Smooth muscle cell of the coronary artery (primary cell): ENCODE results near the gene NIBAN1. TPM values are rescaled to one million over a fixed set of nuclear protein-coding genes. Genes with fewer than 3 reads are reported as not detected.

Experiments
- total RNA-seq: library from RNA; depleted of rRNA; stranded (reverse); fragments of >200 nt; gene quantifications from 2 replicates; pipeline ENCODE4 v1.2.3, GENCODE V29; 2014; ENCODE audit warnings: low replicate concordance

NIBAN1 gene, protein sequence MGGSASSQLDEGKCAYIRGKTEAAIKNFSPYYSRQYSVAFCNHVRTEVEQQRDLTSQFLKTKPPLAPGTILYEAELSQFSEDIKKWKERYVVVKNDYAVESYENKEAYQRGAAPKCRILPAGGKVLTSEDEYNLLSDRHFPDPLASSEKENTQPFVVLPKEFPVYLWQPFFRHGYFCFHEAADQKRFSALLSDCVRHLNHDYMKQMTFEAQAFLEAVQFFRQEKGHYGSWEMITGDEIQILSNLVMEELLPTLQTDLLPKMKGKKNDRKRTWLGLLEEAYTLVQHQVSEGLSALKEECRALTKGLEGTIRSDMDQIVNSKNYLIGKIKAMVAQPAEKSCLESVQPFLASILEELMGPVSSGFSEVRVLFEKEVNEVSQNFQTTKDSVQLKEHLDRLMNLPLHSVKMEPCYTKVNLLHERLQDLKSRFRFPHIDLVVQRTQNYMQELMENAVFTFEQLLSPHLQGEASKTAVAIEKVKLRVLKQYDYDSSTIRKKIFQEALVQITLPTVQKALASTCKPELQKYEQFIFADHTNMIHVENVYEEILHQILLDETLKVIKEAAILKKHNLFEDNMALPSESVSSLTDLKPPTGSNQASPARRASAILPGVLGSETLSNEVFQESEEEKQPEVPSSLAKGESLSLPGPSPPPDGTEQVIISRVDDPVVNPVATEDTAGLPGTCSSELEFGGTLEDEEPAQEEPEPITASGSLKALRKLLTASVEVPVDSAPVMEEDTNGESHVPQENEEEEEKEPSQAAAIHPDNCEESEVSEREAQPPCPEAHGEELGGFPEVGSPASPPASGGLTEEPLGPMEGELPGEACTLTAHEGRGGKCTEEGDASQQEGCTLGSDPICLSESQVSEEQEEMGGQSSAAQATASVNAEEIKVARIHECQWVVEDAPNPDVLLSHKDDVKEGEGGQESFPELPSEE
- total RNA-seq: 30.9 and 50.4 TPM in 2 replicates

DNA sequence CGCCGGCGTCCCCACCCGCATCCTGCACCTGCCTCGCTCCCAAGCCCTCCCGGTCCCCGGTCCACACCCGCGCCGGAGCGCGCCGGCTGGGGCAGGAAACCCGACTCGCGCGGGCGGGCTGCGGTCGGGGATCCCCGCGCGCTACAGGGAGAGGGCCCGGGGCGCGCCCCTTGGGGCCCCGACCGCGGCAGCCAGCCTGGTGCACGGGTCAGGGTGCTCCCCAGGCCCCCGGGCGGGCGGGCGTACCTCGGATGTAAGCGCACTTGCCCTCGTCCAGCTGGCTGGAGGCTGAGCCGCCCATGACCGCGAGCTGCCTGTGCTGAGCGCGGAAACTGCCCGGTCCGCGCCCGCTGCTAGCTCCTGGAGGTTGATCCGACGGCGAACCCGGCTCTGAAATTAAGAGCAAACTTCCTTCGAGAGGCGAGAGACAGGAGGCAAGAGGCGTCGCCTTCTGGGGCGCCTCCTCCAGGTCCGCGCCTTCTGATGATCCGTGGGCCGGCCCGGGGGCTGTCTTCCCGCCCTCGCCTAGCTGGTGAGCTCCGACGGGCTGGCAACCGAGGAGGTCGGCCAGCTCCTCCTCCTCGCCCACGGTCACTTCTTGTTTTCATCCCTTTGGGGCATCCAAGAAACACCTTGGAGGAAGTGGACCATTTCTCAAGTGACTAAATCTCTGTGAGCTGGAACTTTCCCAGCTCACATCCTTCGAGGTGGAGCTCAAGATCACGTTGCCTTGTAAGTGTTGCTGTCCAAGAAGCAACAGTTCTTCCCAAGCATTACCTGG lies at the start of gene NIBAN1:
Gene NIBAN1 (minus strand): TSS at position 453 of the 781 bp plus-strand sequence. CDS start 152 bp downstream, at position 301.

Other genes starting within 250 kb of the NIBAN1 start
- gene EDEM3, start 219.7 kb downstream of the NIBAN1 start, total RNA-seq: 63.7 and 225 TPM in 2 replicates
- gene RNF2, start 71.0 kb upstream of the NIBAN1 start, total RNA-seq: 16.2 and 43.2 TPM in 2 replicates
- gene TRMT1L, start 182.4 kb upstream of the NIBAN1 start, total RNA-seq: 14.2 and 23.5 TPM in 2 replicates
- gene SWT1, start 182.7 kb upstream of the NIBAN1 start, total RNA-seq: 3.2 and 3.4 TPM in 2 replicates